Neuronal stem cell (in vitro differentiated cells): ENCODE measurements around the gene PPP1R11.

Experiments used
- DNase-seq: peaks from one replicate; pipeline ENCODE4 v3.0.0-alpha.2; 2013; ENCODE audit warnings: low spot score
- H2AFZ ChIP-seq: one replicate; pipeline ENCODE4 v1.6.1; 2013; ENCODE audit warnings: mild to moderate bottlenecking, low read length, inconsistent platforms
- H2AK5ac ChIP-seq: 2 replicates; pipeline ENCODE4 v1.6.1; 2013; ENCODE audit warnings: low read depth, mild to moderate bottlenecking, inconsistent platforms, low read length, moderate library complexity, mixed read lengths
- H2BK120ac ChIP-seq: 2 replicates; pipeline ENCODE4 v1.6.1; 2013; ENCODE audit warnings: low read depth, mild to moderate bottlenecking, inconsistent platforms, low read length, moderate library complexity, mixed read lengths
- H2BK12ac ChIP-seq: one replicate; pipeline ENCODE4 v1.6.1; 2013; ENCODE audit warnings: low read length, inconsistent platforms
- H2BK15ac ChIP-seq: 2 replicates; pipeline ENCODE4 v1.6.1; 2013; ENCODE audit warnings: mild to moderate bottlenecking, low read length, inconsistent platforms, mixed read lengths
- H2BK5ac ChIP-seq: one replicate; pipeline ENCODE4 v1.6.1; 2013; ENCODE audit warnings: inconsistent platforms, mild to moderate bottlenecking, low read length, moderate library complexity
- H3K14ac ChIP-seq: one replicate; pipeline ENCODE4 v1.6.1; 2013; ENCODE audit warnings: low read length, inconsistent platforms
- H3K18ac ChIP-seq: 2 replicates; pipeline ENCODE4 v1.6.1; 2013; ENCODE audit warnings: low read length, inconsistent platforms
- H3K23ac ChIP-seq: 2 replicates; pipeline ENCODE4 v1.6.1; 2013; ENCODE audit warnings: low read depth, mild to moderate bottlenecking, mixed read lengths, low read length, inconsistent platforms; ENCODE audit not compliant: poor library complexity
- H3K27ac ChIP-seq: replicated peaks from 3 replicates; pipeline ENCODE4 v1.5.1; 2013; ENCODE audit warnings: low read length, inconsistent platforms
- H3K27me3 ChIP-seq, 3 experiments: 2 replicates each; pipeline ENCODE4 v1.6.1; 2013; ENCODE audit warnings: low read length in 3 of 3, mild to moderate bottlenecking in 2 of 3, inconsistent platforms in 1 of 3, low read depth in 1 of 3, mixed read lengths in 1 of 3, moderate library complexity in 1 of 3; ENCODE audit not compliant: control insufficient read depth in 3 of 3, insufficient read depth in 3 of 3
- H3K36me3 ChIP-seq, 2 donors: replicated peaks in 1 of 2; 2 replicates each; pipeline ENCODE4 v1.6.1; 2013; ENCODE audit warnings: low read length in 2 of 2; ENCODE audit not compliant: control insufficient read depth in 2 of 2, insufficient read depth in 2 of 2
- H3K4ac ChIP-seq: 2 replicates; pipeline ENCODE4 v1.6.1; 2013; ENCODE audit warnings: inconsistent platforms, mild to moderate bottlenecking, low read length, moderate library complexity
- H3K4me1 ChIP-seq, 2 donors: 1 replicate in 1 of 2; 2 replicates in 1 of 2; pipeline ENCODE4 v1.6.1; 2013; ENCODE audit warnings: low read length in 2 of 2, low read depth in 1 of 2; ENCODE audit not compliant: control insufficient read depth in 2 of 2, insufficient read depth in 1 of 2
- H3K4me2 ChIP-seq: one replicate; pipeline ENCODE4 v1.6.1; 2013; ENCODE audit warnings: mild to moderate bottlenecking, low read length, inconsistent platforms; ENCODE audit not compliant: insufficient read depth, poor library complexity, severe bottlenecking
- H3K4me3 ChIP-seq, 2 donors: 2 replicates each; pipeline ENCODE4 v1.5.1; 2013; ENCODE audit warnings: low read length in 2 of 2, mild to moderate bottlenecking in 2 of 2, inconsistent platforms in 1 of 2, moderate library complexity in 1 of 2
- H3K79me1 ChIP-seq: one replicate; pipeline ENCODE4 v1.6.1; 2013; ENCODE audit warnings: low read depth, mild to moderate bottlenecking, inconsistent platforms, low read length, moderate library complexity
- H3K9ac ChIP-seq: one replicate; pipeline ENCODE4 v1.6.1; 2013; ENCODE audit warnings: mild to moderate bottlenecking, low read depth, low read length, inconsistent platforms; ENCODE audit not compliant: poor library complexity
- H3K9me3 ChIP-seq, 2 donors: replicated peaks in 1 of 2; 2 replicates each; pipeline versions ENCODE3 to v1.6.1; 2013; ENCODE audit warnings: low read length in 2 of 2, mild to moderate bottlenecking in 2 of 2, inconsistent platforms in 1 of 2, low read depth in 1 of 2, mixed read lengths in 1 of 2, moderate library complexity in 1 of 2; ENCODE audit not compliant: control insufficient read depth in 2 of 2, insufficient read depth in 1 of 2
- H4K8ac ChIP-seq: one replicate; pipeline ENCODE4 v1.6.1; 2013; ENCODE audit warnings: low read depth, mild to moderate bottlenecking, inconsistent platforms, low read length, moderate library complexity
- H4K91ac ChIP-seq: one replicate; pipeline ENCODE4 v1.6.1; 2013; ENCODE audit warnings: low read length, low read depth, mild to moderate bottlenecking, inconsistent platforms; ENCODE audit not compliant: poor library complexity
- WGBS, 2 donors: extraction: QIAGEN DNeasy Blood & Tissue Kit; methylation state at CpG; one replicate each; pipeline ENCODE4 v1.1.7; 2013; ENCODE audit warnings: missing lambda C conversion rate in 2 of 2, mixed read lengths in 1 of 2; ENCODE audit not compliant: insufficient read length in 2 of 2, insufficient replicate concordance in 1 of 2; ENCODE audit errors: extremely low coverage in 2 of 2; 5-methylcytosine and 5-hydroxymethylcytosine counted together

PPP1R11 gene

GRCh38 chr6:30112402-30112994 lies 45.5 kb downstream of the PPP1R11 start:
- Histone ChIP-seq H2BK15ac (no peak overlapping the region), H2BK5ac (no peak overlapping the region), H2AK5ac (no peak overlapping the region), H4K8ac (no peak overlapping the region), H3K9ac (no peak overlapping the region), H3K4me1 (no peaks in the 10 kb centered on the region), H3K23ac (no peak overlapping the region), H3K27ac (no peak overlapping the region), H3K9me3 (no peaks in the 10 kb centered on the region), H3K4me2 (no peak overlapping the region), H4K91ac (no peak overlapping the region), H3K18ac (no peak overlapping the region), H2BK120ac (no peak overlapping the region), H3K4me3 (no peak overlapping the region), H3K14ac (no peak overlapping the region), H2BK12ac (no peak overlapping the region), H3K36me3 (no peaks in the 10 kb centered on the region), H2AFZ (no peak overlapping the region), H3K27me3 (peaks cover 0 to 52% (median 19%) of the 10 kb centered on the region in 3 experiments), H3K4ac (no peak overlapping the region), H3K79me1 (no peaks in the 10 kb centered on the region)
- WGBS, 2 donors = no CpG with 5 or more reads among the region's 10 CpGs
- no peak for DNase-seq

- Histone ChIP-seq H2BK5ac (no peak within 1 kb of the TSS), H3K9ac (no peak within 1 kb of the TSS), H4K8ac (no peak within 1 kb of the TSS), H3K79me1 (no peaks in the 10 kb centered on the region), H3K4ac (no peak within 1 kb of the TSS), H3K27me3 (peaks cover 0 to 52% (median 19%) of the 10 kb centered on the region in 3 experiments), H4K91ac (no peak within 1 kb of the TSS), H2AK5ac (no peak within 1 kb of the TSS), H3K36me3 (no peaks in the 10 kb centered on the region), H2BK120ac (no peak within 1 kb of the TSS), H3K4me1 (no peaks in the 10 kb centered on the region), H3K14ac (no peak within 1 kb of the TSS), H3K9me3 (no peaks in the 10 kb centered on the region), H3K18ac (no peak within 1 kb of the TSS), H3K23ac (no peak within 1 kb of the TSS), H3K4me2 (no peak within 1 kb of the TSS), H2AFZ (no peak within 1 kb of the TSS), H2BK15ac (no peak within 1 kb of the TSS), H2BK12ac (no peak within 1 kb of the TSS), H3K4me3 (no peak within 1 kb of the TSS), H3K27ac (no peak within 1 kb of the TSS)
- no peak for DNase-seq
- WGBS, 2 donors = 100% methylated on average over 1 of the region's 3 CpGs; no CpG with 5 or more reads in 1 of the 2 donors
These were observed 46.2 kb downstream of the PPP1R11 start, which contains the start of gene TRIM31 for GRCh38 chr6:30113003-30113759. Gene TRIM31 (minus strand): TSS chr6:30113090. CDS start chr6:30112805, 285 bp downstream.

GRCh38 chr6:30113841-30114240 lies 46.8 kb downstream of the PPP1R11 start:
- H3K23ac ChIP-seq = no peak overlapping the region
- no peak overlapping the region for H2BK120ac ChIP-seq
- no CpG with 5 or more reads among the region's 1 CpG for WGBS, 2 donors
- no peak overlapping the region for H3K27ac ChIP-seq
- no peak overlapping the region for H3K14ac ChIP-seq
- no peak overlapping the region for H4K91ac ChIP-seq
- H3K79me1 ChIP-seq = no peaks in the 10 kb centered on the region
- no peaks in the 10 kb centered on the region for H3K4me1 ChIP-seq
- no peaks in the 10 kb centered on the region for H3K9me3 ChIP-seq
- H3K36me3 ChIP-seq = no peaks in the 10 kb centered on the region
- H2AK5ac ChIP-seq = no peak overlapping the region
- H2BK12ac ChIP-seq = no peak overlapping the region
- H2BK5ac ChIP-seq = no peak overlapping the region
- no peak overlapping the region for H3K9ac ChIP-seq
- no peak overlapping the region for H3K18ac ChIP-seq
- H4K8ac ChIP-seq = no peak overlapping the region
- no peak overlapping the region for H3K4me2 ChIP-seq
- no peak overlapping the region for H2BK15ac ChIP-seq
- H3K4ac ChIP-seq = no peak overlapping the region
- peaks cover 0 to 48% (median 19%) of the 10 kb centered on the region in 3 experiments for H3K27me3 ChIP-seq
- H2AFZ ChIP-seq = no peak overlapping the region
- no peak overlapping the region for H3K4me3 ChIP-seq
- DNase-seq = no peak

- Histone ChIP-seq H3K14ac (no peak overlapping the region), H3K23ac (no peak overlapping the region), H2BK5ac (no peak overlapping the region), H3K18ac (no peak overlapping the region), H2AK5ac (no peak overlapping the region), H3K79me1 (no peaks in the 10 kb centered on the region), H2BK120ac (no peak overlapping the region), H4K8ac (no peak overlapping the region), H3K4me2 (no peak overlapping the region), H3K4me1 (no peaks in the 10 kb centered on the region), H2BK12ac (no peak overlapping the region), H2AFZ (no peak overlapping the region), H3K27ac (no peak overlapping the region), H3K9me3 (no peaks in the 10 kb centered on the region), H3K9ac (no peak overlapping the region), H2BK15ac (no peak overlapping the region), H3K27me3 (peaks cover 0 to 50% (median 11%) of the 10 kb centered on the region in 3 experiments), H3K36me3 (no peaks in the 10 kb centered on the region), H3K4ac (no peak overlapping the region), H3K4me3 (no peak overlapping the region), H4K91ac (no peak overlapping the region)
- no CpG with 5 or more reads among the region's 6 CpGs for WGBS, 2 donors
- DNase-seq = no peak
These were observed 49.7 kb downstream of the PPP1R11 start for GRCh38 chr6:30116724-30117123.
